ENCODE measurements around the gene ZNF813. TPM values are rescaled to one million over a fixed set of nuclear protein-coding genes. Genes with fewer than 3 reads are reported as not detected.
A peak's percentile ranks its signal among the peaks of the same experiment; 100 is the strongest.
"Not testable (repeated sequence)": the region's sequence is repeated elsewhere in the genome, so short reads cannot be mapped to it uniquely, and the experiment has no call there.

Gene ZNF813
- total and polyA plus RNA-seq, 2 experiments from 2014 or later: 6.4 to 29.3 TPM

DNA sequence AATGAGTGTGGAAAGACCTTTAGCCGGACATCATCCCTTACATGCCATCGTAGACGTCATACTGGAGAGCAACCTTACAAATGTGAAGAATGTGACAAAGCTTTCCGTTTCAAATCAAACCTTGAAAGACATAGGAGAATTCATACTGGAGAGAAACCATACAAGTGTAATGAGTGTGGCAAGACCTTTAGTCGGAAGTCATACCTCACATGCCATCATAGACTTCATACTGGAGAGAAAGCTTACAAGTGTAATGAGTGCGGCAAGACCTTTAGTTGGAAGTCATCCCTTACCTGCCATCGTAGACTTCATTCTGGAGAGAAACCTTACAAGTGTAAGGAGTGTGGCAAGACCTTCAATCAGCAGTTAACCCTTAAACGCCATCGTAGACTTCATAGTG, 11.7 kb upstream of the ZNF813 start (continued):
- TF ChIP-seq, protein P1, sequence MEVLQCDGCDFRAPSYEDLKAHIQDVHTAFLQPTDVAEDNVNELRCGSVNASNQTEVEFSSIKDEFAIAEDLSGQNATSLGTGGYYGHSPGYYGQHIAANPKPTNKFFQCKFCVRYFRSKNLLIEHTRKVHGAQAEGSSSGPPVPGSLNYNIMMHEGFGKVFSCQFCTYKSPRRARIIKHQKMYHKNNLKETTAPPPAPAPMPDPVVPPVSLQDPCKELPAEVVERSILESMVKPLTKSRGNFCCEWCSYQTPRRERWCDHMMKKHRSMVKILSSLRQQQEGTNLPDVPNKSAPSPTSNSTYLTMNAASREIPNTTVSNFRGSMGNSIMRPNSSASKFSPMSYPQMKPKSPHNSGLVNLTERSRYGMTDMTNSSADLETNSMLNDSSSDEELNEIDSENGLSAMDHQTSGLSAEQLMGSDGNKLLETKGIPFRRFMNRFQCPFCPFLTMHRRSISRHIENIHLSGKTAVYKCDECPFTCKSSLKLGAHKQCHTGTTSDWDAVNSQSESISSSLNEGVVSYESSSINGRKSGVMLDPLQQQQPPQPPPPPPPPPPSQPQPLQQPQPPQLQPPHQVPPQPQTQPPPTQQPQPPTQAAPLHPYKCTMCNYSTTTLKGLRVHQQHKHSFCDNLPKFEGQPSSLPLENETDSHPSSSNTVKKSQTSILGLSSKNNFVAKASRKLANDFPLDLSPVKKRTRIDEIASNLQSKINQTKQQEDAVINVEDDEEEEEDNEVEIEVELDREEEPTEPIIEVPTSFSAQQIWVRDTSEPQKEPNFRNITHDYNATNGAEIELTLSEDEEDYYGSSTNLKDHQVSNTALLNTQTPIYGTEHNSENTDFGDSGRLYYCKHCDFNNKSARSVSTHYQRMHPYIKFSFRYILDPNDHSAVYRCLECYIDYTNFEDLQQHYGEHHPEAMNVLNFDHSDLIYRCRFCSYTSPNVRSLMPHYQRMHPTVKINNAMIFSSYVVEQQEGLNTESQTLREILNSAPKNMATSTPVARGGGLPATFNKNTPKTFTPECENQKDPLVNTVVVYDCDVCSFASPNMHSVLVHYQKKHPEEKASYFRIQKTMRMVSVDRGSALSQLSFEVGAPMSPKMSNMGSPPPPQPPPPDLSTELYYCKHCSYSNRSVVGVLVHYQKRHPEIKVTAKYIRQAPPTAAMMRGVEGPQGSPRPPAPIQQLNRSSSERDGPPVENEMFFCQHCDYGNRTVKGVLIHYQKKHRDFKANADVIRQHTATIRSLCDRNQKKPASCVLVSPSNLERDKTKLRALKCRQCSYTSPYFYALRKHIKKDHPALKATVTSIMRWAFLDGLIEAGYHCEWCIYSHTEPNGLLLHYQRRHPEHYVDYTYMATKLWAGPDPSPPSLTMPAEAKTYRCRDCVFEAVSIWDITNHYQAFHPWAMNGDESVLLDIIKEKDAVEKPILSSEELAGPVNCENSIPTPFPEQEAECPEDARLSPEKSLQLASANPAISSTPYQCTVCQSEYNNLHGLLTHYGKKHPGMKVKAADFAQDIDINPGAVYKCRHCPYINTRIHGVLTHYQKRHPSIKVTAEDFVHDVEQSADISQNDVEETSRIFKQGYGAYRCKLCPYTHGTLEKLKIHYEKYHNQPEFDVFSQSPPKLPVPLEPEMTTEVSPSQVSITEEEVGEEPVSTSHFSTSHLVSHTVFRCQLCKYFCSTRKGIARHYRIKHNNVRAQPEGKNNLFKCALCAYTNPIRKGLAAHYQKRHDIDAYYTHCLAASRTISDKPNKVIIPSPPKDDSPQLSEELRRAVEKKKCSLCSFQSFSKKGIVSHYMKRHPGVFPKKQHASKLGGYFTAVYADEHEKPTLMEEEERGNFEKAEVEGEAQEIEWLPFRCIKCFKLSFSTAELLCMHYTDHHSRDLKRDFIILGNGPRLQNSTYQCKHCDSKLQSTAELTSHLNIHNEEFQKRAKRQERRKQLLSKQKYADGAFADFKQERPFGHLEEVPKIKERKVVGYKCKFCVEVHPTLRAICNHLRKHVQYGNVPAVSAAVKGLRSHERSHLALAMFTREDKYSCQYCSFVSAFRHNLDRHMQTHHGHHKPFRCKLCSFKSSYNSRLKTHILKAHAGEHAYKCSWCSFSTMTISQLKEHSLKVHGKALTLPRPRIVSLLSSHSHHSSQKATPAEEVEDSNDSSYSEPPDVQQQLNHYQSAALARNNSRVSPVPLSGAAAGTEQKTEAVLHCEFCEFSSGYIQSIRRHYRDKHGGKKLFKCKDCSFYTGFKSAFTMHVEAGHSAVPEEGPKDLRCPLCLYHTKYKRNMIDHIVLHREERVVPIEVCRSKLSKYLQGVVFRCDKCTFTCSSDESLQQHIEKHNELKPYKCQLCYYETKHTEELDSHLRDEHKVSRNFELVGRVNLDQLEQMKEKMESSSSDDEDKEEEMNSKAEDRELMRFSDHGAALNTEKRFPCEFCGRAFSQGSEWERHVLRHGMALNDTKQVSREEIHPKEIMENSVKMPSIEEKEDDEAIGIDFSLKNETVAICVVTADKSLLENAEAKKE (CRISPR knock-in tag; IDR thresholded peaks at IDR 0.05): no peak
- TF ChIP-seq ZNF114 (CRISPR knock-in tag; IDR thresholded peaks at IDR 0.05): no peak
- TF ChIP-seq, protein P2, sequence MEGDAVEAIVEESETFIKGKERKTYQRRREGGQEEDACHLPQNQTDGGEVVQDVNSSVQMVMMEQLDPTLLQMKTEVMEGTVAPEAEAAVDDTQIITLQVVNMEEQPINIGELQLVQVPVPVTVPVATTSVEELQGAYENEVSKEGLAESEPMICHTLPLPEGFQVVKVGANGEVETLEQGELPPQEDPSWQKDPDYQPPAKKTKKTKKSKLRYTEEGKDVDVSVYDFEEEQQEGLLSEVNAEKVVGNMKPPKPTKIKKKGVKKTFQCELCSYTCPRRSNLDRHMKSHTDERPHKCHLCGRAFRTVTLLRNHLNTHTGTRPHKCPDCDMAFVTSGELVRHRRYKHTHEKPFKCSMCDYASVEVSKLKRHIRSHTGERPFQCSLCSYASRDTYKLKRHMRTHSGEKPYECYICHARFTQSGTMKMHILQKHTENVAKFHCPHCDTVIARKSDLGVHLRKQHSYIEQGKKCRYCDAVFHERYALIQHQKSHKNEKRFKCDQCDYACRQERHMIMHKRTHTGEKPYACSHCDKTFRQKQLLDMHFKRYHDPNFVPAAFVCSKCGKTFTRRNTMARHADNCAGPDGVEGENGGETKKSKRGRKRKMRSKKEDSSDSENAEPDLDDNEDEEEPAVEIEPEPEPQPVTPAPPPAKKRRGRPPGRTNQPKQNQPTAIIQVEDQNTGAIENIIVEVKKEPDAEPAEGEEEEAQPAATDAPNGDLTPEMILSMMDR (conservative IDR thresholded peaks at IDR 0.05; ENCODE audit: low read depth in 2 of 2): no peak

DNA sequence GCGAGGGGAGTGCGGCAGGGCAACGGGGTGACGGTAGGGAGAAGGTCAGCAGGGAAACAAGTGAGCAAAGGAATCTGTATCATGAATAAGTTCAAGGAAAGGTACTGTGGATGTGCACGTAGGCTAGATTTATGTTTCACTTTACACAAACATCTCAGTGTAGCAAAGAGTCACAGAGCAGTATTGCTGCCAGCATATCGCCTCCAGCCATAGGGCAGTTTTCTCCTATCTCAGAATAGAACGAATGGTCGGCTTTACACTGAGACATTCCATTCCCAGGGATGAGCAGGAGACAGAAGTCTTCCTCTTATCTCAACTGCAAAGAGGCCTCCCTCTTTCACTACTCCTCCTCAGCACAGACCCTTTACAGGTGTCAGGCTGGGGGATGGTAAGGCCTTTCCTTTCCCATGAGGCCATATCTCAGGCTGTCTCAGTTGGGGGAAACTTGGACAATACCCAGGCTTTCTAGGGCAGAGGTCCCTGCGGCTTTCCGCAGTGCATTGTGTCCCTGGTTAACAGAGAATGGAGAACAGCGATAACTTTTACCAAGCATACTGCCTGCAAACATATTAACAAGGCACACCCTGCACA, 7.3 kb upstream of the ZNF813 start:
- not testable (repeated sequence) for H3K27me3 ChIP-seq (ENCODE audit: insufficient read depth); ATAC-seq; H4K20me1 ChIP-seq (replicated peaks; ENCODE audit: insufficient read depth); DNase-seq (ENCODE audit: low spot score); H3K4me3 ChIP-seq; H3K9me2 ChIP-seq (ENCODE audit: insufficient read depth); H3K27ac ChIP-seq (ENCODE audit: low read depth); H3K27me3 Mint-ChIP-seq (ENCODE audit: insufficient read depth, low read depth, poor library complexity); H2AFZ ChIP-seq; H3K4me3 Mint-ChIP-seq; H3K4me1 ChIP-seq (ENCODE audit: insufficient read depth); H3K4me2 ChIP-seq; H3K79me2 ChIP-seq (replicated peaks; ENCODE audit: insufficient read depth)
- peaks cover 23% of the 10 kb centered on the region for H3K36me3 ChIP-seq (ENCODE audit: insufficient read depth)
- Mint-ChIP-seq H3K4me1 (peaks cover 26% of the 10 kb centered on the region), H3K36me3 (ENCODE audit: low read depth) (peaks cover 43% of the 10 kb centered on the region), H3K9me3 (peaks cover 34% of the 10 kb centered on the region), H3K27ac (peak overlapping the region; percentile 4)
- H3F3A ChIP-seq (replicated peaks; ENCODE audit: low read depth): 0 out of 2 replicates have a peak, but pooled peaks cover 12% of the 10 kb centered on the region

Measured in GM23338 (cell line).